Stimulated activated CD8-positive, alpha-beta memory T cell treated with anti-CD3 and anti-CD28 coated beads, Interleukin-7, amount 100 ng/mL, for 24 hours (primary cell): ENCODE results near the gene PDZRN3.

ENCODE experiments used
- DNase-seq: peaks from one replicate; pipeline ENCODE4 v3.0.0-alpha.2; 2020; ENCODE audit warnings: low read depth

Gene PDZRN3

GRCh38 chr3:73624821-73625665 is at the start of gene PDZRN3:
Gene PDZRN3 (minus strand): TSS chr3:73624941.
- no peak for DNase-seq

- DNase-seq: no peak
Measured at GRCh38 chr3:73674280-73674679, 49.5 kb upstream of the PDZRN3 start.

DNA sequence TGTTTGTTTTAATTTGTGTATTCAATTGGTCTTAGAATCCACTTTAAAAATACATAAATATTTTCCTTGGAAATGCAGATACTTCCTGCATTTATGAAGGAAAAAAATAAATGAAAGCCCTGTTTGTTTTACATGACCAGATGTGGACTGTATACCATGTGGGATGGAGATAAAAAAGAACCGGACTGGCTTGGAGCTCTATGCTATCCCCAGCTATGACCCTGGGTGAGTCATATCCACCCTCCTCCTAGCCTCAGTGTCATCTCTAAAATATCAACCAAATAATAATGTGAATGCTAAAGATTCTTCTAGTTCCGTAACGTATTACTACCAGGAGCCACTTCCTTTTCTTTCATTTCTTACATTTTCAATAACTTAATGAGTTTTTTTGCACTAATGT is 44.5 kb upstream of the PDZRN3 start:
- DNase-seq: no peak

DNA sequence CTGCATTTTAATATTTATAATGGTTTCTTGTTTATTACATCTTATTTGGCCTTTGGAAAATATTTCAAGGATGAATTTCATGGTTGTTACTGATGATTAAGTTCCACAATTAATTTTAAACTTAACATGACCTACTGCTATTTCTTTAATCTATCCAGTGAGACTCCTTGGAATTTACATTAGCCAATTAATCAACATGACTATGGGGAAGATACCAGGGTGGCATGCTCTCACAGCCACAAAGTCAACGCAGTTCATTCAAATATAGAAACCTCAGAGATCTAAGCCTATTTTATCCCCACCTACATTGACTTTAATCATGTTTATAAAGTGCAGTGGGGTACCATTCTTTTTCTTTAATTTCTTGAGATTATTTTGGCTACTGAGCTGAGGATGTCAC is 43.6 kb upstream of the PDZRN3 start:
- DNase-seq: no peak

DNA sequence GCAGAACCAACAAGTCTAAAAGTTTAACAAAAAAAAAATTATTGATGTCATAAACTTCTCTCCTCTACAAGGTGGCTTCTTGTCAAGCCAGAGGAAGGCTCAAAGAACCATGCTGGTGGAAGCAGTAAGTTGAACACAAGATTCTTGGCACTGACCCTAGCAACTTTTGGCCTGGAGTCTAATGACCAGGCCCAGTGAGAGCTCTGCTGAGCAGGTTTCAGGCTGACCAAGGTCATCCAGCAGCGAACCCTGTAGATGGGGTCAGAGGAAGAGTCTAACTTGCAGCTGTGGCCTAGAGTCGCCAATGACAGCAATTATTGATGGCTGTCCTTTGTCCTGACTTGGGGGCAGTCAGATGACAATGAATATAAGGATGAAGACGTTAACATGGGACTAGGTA is 43.1 kb upstream of the PDZRN3 start:
- no peak for DNase-seq

- DNase-seq: no peak
Measured at GRCh38 chr3:73665286-73665685, 40.5 kb upstream of the PDZRN3 start.

DNA sequence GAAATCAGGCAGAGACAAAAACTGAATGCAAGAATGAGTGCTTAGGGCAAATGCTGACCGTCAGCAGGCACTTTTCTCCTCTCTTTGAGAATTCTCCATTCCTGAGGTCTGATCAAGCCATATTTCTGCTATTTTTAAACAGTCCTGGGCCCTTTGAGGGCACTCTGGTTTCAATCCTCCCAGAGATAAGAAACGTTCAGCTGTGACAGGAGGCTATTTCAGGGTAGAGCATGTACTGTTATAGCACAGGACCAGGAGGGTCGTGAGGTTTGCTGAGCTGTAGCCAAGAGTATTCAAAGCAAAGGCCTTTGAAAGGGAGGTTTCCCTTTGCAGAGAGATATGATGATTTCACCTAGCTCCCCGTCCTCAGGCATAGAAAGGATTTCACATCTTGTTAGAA is 39.6 kb upstream of the PDZRN3 start:
- DNase-seq: no peak

- no peak for DNase-seq
Measured at GRCh38 chr3:73663495-73663894, 38.8 kb upstream of the PDZRN3 start.

- no peak for DNase-seq
Measured at GRCh38 chr3:73661265-73661664, 36.5 kb upstream of the PDZRN3 start.

GRCh38 chr3:73658227-73658626 is 33.5 kb upstream of the PDZRN3 start:
- no peak for DNase-seq

- DNase-seq: no peak
Measured at GRCh38 chr3:73657186-73657585, 32.4 kb upstream of the PDZRN3 start.

DNA sequence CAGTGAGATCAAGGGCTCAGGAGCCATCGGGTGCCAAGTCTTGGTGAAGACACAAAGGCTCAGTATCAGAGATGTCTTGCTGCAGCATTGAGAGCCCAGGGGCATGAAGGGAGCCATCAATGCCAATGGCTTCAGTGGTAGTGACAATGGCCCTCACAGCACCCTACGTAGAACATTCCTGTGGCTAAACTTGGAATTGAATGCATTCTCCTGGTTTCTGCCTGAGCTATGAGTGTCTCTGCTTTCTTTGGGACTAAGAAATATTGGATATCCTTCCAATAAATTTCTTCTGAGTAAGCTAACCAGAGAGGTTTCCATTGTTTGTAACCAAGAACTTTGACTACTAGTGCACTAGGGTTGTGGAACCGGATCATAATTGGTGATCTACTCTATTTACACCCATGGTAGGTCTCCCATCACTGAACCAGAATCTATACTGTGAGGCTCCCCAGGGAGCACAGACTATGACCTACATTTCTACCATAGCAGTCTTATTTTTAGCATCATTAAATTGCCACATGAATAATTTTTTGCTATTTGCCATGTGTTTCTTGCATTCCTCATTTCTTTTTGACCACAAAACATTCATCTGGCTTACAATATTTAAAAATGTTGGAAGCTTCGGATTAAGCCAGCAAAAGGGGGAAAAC is 31.6 kb upstream of the PDZRN3 start:
- DNase-seq: no peak

DNA sequence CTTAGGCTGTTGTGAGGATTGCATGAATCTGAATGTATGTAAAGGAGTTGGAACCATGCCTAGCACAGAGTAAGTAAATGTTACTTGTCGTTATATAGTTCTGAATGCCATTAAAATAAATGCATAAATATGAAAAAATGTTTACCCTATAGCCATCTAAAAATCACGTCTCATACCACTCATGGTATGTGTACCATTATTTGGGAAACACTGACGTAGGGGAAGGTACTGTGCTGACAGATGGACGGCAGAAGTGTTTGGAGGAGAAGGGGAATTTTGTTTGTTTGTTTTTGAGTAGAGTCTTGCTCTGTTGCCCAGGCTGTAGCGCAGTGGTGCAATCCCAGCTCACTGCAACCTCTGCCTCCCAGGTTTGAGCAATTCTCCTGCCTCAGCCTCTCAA is 30.5 kb upstream of the PDZRN3 start:
- DNase-seq: no peak

DNA sequence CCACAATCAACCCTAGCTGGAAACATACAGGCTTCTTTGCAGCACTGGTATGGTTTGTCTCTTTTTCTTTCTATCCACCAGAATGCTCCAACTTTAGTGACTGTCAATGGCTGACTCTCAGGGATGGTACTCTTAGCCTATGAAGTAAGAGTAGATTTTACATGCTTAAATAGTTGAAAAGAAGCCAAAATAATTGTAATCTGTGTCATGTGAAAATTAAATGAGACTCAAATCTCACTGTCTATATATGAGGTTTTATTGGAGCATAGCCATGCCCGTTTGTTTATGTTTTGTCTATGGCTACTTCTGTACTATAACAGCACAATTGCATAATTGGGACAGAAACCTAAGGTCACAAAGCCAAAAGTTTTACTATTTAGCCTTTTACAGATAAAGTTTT is 29.1 kb upstream of the PDZRN3 start:
- DNase-seq: no peak

DNA sequence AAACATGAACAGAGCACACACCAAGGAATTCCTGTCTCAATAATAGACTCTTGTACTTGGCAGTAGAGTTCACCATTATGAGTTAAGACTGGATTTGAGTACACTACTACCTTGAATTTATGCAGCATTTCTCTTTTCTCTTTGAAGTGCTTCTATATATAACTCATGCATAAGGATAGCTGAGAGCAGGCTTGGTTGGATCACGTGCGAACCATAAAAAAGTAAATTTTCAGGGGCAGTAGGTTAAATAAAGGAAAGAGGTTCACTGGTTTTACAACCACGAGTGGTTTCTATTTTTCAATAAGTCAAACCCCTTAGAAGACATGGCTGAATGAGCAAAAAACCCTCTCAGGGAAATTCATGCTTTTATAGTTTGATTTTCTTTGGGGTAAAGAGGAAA is 28.6 kb upstream of the PDZRN3 start:
- no peak for DNase-seq

DNA sequence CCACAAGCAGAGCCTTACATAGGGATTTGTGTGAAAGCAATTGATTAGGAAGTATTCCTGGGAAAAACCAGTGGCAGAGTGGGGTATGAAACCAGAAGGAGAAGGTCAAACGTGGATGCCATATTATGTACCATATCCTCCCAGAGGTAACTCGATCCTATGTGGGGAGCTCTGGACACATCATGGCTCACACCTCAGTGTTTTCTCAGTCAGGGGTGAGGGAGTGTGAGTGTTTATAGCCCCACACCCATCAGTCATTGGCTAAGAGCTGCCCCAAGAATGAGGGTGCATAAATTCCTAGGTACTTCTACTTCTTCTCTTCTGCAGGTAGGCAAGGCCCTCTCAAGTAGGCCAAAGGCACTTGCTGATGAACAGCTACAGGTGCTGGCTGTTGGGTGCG is 28.2 kb upstream of the PDZRN3 start:
- no peak for DNase-seq

- no peak for DNase-seq
Measured at GRCh38 chr3:73637042-73637441, 12.3 kb upstream of the PDZRN3 start.

DNA sequence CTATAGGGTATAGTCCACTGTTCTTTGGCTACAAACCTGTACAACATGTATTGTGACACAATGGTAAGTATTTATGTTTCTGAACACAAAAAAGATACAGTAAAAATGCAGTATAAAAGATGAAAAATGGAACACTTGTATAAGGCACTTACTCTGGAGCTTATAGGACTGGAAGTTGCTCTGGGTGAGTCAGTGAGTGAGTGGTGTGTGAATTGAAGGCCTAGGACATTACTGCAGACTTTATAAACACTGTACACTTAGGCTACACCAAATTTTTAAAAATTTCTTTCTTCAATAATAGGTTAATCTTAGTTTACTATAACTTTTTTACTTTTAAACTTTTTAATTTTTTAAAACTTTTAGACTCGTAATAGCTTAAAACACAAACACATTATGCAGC is 10.5 kb upstream of the PDZRN3 start:
- DNase-seq: no peak

DNA sequence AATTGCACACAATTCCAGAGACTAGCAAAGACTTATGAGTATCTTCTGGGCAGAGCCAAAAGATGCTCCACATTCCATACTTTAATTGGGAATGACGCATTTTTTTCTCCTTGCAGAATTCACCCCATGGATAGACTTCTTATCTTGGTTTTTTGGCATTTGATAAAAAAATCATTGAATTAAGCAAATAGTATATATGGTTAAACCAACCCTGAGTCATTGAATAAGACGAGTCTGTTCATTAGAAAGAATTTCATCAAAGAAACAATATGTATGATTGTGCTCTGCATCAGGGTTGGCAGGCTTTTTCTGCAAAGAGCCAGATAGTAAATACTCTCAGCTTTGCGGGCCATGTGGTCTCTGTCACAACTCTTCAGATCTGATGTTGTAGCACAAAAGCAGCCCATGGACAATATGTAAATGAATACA is 9.2 kb upstream of the PDZRN3 start:
- no peak for DNase-seq

DNA sequence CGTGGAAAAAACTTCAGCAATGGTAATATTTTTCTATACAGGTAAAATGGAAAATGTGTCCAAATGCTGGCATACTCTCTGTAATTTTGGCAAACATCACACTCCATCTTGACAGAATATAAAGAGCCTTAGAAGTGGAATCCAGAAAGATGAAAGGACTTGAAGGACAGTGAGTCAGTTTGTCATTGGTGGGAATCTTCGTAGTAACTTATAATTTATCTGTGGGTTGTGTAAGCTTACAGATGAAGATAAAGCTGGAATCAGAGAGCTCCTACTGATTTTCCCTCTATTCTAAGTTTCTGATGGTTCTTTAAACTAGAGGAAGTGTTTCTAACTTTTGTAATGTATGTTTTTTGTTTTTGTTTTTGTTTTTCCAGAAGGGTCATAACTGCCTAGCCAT is 8.7 kb upstream of the PDZRN3 start:
- no peak for DNase-seq

DNA sequence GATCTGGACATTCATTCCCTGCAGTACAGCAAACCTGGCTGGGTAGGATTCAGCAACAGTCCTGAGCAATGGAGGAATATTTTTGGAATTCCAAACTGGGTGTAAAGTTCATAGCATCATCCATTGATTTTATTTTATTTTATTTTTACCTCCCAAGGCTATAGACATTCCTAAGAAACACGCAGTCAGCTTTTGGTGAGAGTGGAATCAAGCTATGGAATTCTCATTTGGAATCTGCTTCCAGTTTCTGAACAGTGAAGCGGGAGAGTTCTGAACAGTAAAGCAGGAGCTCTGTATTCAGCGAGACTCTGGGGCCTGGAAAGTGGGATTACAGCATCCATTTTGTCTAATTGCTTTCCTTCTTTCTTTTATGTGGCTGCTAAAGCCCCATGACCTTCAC is 1.4 kb upstream of the PDZRN3 start:
- no peak for DNase-seq

- no peak for DNase-seq
Measured at GRCh38 chr3:73624017-73624820, 522 bp downstream of the PDZRN3 start.

DNA sequence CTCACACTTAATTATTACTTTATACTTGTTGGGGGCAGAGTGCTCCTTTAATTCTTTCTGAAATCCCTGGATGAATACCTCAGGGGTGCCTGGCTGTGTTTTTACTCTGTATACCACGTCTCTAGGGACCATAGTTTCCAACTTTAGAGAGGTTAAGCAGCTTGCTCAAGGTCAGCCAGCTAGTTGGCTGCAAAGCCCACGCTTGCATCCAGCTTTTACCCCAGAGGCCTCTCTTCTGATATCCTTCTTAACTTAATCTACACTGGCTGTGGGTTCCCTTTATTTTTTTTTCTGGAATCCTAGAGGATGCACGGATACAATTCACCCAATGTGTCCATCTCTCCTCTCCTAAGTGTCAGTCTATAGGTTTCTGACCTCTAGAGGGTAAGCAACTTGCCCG is 1.4 kb downstream of the PDZRN3 start:
- DNase-seq: no peak
